Activated naive CD4-positive, alpha-beta T cell treated with anti-CD3 and anti-CD28 coated beads, Interleukin-2, amount 50 U/mL, for 24 hours (primary cell): ENCODE results near the gene PSMG1.
"Not testable (repeated sequence)": the region's sequence is repeated elsewhere in the genome, so short reads cannot be mapped to it uniquely, and the experiment has no call there.

Experiments
- H3K27ac Mint-ChIP-seq: one replicate; pipeline ENCODE4 v1.8.0; 2021; ENCODE audit warnings: mild to moderate bottlenecking, mixed read lengths
- H3K27me3 Mint-ChIP-seq: one replicate; pipeline ENCODE4 v1.8.0; 2021; ENCODE audit warnings: mixed read lengths
- H3K36me3 Mint-ChIP-seq: one replicate; pipeline ENCODE4 v1.8.0; 2021; ENCODE audit warnings: mixed read lengths
- H3K4me1 Mint-ChIP-seq: one replicate; pipeline ENCODE4 v1.8.0; 2021; ENCODE audit warnings: mixed read lengths
- H3K4me3 Mint-ChIP-seq: one replicate; pipeline ENCODE4 v1.8.0; 2021; ENCODE audit warnings: mild to moderate bottlenecking, mixed read lengths
- H3K9me3 Mint-ChIP-seq: one replicate; pipeline ENCODE4 v1.8.0; 2021; ENCODE audit warnings: mixed read lengths

Gene PSMG1, protein sequence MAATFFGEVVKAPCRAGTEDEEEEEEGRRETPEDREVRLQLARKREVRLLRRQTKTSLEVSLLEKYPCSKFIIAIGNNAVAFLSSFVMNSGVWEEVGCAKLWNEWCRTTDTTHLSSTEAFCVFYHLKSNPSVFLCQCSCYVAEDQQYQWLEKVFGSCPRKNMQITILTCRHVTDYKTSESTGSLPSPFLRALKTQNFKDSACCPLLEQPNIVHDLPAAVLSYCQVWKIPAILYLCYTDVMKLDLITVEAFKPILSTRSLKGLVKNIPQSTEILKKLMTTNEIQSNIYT

DNA sequence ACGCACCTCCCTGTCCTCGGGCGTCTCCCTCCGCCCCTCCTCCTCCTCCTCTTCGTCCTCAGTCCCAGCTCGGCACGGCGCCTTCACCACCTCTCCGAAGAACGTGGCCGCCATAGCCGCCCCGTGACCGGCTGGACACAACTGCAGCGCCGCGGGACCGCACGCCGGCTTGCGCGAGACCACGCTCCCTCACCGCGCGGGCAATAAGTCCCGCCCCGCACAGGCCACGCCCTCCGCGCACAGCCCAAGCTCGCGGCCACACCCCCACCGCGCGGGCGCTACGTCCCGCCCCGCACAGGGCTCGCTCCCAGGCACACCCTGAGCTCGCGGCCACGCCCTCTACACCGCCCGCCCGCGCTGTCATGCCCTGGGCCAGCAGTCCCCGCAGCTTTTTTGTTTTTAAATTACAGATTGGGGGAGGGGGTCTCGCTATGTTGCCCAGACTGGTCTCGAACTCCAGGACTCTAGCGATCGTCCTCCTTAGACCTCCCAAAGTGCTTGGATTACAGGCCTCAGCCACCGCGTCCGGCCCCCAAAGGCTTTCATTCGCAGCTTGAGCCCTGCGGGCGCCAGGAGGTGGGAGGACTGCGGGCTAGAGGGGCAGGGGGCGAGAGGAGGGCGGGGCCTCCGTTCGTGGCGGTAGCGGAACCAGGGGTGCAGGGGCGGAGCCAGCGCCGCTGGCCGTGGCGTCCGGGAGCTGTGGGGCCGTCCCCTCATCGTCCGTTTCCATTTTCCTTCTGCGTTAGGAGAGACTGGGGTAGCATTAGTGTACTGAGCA, at the start of gene PSMG1:
Gene PSMG1, minus strand, starts transcription at position 180 of the 778 bp plus-strand sequence. Its CDS starts 66 bp downstream, at position 114.
- no peaks in the 10 kb centered on the region for H3K9me3 Mint-ChIP-seq
- peaks cover 7% of the 10 kb centered on the region for H3K36me3 Mint-ChIP-seq
- H3K4me3 Mint-ChIP-seq = peak within 1 kb of the TSS; percentile 98
- H3K27ac Mint-ChIP-seq = peak within 1 kb of the TSS; percentile 100
- H3K4me1 Mint-ChIP-seq = peaks cover 69% of the 10 kb centered on the region
- no peaks in the 10 kb centered on the region for H3K27me3 Mint-ChIP-seq

DNA sequence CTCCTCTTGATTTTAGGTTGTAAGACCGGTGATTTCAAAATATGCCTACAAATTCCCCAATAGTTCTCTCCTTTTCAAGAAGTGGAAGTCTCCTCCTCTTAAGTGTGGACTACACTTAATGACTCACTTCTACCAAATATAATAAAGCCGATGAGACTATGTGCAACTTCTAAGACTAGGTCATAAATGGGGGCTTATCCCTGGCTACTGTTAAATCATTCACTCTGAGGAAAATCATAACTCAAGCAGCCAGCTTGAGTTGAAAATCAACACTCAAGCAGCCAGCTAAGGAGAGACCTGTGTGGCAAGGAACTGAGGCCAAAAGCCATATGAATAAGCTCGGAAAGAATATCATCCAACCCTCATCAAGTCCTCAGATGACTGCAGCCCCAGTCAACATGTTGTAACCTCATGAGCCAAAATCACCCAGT, 49.6 kb upstream of the PSMG1 start:
- Mint-ChIP-seq H3K4me1 (peaks cover 16% of the 10 kb centered on the region), H3K4me3 (no peak overlapping the region), H3K27ac (peak overlapping the region; percentile 30), H3K36me3 (peaks cover 17% of the 10 kb centered on the region), H3K9me3 (no peaks in the 10 kb centered on the region), H3K27me3 (no peaks in the 10 kb centered on the region)

DNA sequence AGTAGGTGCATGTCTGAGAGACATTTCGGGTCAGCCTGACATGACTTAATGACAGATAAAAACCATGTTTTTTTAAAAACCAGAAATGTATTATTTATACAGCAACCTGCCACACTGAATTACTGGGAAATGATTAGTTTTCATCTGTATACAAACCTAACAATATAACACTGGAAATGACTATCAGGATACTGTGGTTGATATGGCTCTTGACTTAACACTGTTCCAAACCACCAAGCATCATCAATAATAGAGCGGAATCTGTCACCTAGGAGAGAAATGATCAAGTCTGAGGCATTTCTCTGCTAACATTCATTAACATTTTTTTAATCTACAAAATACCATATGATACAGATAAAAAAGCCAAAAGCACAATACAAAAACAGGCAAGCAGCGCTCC, 41.7 kb upstream of the PSMG1 start:
- peaks cover 26% of the 10 kb centered on the region for H3K36me3 Mint-ChIP-seq
- H3K4me1 Mint-ChIP-seq = peaks cover 15% of the 10 kb centered on the region
- H3K9me3 Mint-ChIP-seq = no peaks in the 10 kb centered on the region
- no peak overlapping the region for H3K4me3 Mint-ChIP-seq
- peak overlapping the region; percentile 32 for H3K27ac Mint-ChIP-seq
- no peaks in the 10 kb centered on the region for H3K27me3 Mint-ChIP-seq

DNA sequence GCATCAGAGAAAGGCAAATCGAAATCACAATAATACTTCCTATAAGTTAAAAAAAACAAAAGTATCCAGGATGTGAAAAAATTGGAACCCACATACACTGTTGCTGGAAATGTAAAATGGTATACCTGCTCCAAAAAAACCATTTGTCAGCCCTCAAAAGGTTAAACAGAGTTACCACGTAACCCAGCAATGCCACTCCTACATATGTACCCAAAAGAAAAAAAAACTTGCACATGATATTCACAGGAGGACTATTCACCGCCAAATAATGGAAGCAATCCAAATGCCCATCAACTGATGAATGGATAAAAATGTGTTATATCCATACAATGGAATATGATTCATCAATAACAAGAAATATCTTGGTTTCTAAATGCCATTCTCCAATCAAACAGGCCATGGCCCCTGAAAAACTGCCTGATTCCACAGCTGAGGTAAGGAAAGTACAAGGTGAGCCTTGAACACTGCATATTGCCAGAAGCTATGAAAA, 38.8 kb upstream of the PSMG1 start:
- Mint-ChIP-seq H3K4me1 (peaks cover 21% of the 10 kb centered on the region), H3K27ac (peak overlapping the region; percentile 46), H3K36me3 (peaks cover 26% of the 10 kb centered on the region), H3K27me3 (no peaks in the 10 kb centered on the region), H3K9me3 (no peaks in the 10 kb centered on the region), H3K4me3 (no peak overlapping the region)

DNA sequence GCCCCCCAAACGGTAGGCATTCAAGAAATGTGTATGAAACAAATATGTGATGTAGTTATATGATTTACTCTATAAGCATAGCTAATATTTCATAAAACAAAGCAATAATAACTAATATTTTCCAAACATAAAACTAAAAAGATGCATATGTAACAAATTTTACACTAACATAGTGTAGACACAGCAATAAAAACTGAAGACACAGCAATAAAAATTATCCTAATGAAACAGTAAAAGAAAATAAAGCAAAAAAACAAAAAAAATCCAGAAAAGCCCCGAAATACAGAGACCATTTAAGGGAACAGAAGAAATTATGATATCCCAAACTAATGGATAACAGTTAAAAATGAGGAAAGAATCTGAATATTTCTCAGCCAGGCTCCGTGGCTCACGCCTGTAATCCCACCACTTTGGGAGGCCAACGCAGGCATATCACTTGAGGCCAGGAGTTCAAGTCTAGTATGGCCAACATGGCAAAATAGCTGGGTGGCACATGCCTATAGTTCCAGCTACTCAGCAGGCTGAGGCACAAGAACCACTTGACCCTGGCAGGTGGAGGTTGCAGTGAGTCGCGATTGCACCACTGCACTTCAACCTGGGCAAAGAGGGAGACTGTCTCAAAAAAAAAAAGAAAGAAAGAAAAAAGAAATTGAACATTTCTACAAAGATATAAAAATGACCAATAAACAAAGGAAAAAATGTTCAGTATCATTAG, 38.2 kb upstream of the PSMG1 start:
- Mint-ChIP-seq H3K27ac (no peak overlapping the region), H3K27me3 (no peaks in the 10 kb centered on the region), H3K36me3 (peaks cover 25% of the 10 kb centered on the region), H3K4me1 (peaks cover 18% of the 10 kb centered on the region), H3K9me3 (no peaks in the 10 kb centered on the region), H3K4me3 (no peak overlapping the region)

DNA sequence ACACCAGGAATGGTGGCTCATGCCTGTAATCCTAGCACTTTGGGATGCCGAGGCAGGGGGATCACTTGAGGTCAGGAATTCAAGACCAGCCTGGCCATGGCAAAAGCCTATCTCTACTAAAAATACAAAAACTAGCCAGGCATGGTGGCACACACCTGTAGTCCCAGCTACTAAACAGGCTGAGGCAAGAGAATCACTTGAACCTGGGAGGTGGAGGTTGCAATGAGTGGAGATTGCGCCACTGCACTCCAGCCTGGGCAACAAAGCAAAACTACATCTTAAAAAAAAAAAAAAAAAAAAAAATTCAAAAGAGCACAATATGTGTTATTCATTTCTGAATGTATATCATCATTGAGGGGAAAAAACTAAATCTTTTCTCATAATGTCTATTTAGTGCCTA, 37.6 kb upstream of the PSMG1 start:
- not testable (repeated sequence) for H3K4me3 Mint-ChIP-seq, H3K27me3 Mint-ChIP-seq, H3K27ac Mint-ChIP-seq, H3K9me3 Mint-ChIP-seq
- peaks cover 18% of the 10 kb centered on the region for H3K4me1 Mint-ChIP-seq
- peaks cover 25% of the 10 kb centered on the region for H3K36me3 Mint-ChIP-seq

DNA sequence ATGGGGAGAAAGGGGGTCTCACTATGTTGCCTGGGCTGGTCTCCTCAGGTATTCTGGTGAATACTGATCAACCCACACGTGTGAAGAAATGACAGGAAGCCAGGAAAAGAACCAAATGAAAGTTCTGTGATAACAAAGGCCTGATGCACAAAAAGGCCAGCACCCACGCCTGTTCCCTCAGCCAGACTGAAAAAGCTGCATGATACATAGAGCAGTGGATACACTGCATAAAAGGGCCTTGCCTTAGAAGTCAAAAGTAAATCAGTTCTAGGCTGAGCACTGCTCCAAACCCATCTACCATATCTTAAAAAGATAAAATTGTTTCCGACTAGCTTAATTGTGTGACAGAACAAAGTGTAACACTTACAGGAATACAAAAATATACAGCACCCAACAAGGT, 36.9 kb upstream of the PSMG1 start:
- Mint-ChIP-seq H3K27me3 (no peaks in the 10 kb centered on the region), H3K4me3 (no peak overlapping the region), H3K9me3 (no peaks in the 10 kb centered on the region), H3K27ac (no peak overlapping the region), H3K4me1 (peaks cover 18% of the 10 kb centered on the region), H3K36me3 (peaks cover 25% of the 10 kb centered on the region)

DNA sequence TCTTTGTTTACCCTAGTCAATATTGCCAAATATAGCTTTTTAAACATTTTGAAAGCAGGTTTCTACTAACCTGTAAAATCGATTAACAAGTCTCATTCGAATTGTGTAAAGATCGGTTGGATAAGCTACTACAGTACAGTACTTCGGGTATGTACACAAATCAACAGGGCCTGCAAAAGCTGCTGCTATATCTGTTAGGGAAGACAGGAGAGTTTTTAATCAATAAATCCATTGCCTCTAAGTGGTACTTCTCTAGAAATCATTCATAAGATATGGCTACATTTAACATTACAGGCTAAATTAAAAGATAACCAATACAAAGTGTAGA, 34.8 kb upstream of the PSMG1 start:
- Mint-ChIP-seq H3K4me1 (peaks cover 18% of the 10 kb centered on the region), H3K9me3 (no peaks in the 10 kb centered on the region), H3K36me3 (peaks cover 16% of the 10 kb centered on the region), H3K27ac (no peak overlapping the region), H3K27me3 (no peaks in the 10 kb centered on the region), H3K4me3 (no peak overlapping the region)

DNA sequence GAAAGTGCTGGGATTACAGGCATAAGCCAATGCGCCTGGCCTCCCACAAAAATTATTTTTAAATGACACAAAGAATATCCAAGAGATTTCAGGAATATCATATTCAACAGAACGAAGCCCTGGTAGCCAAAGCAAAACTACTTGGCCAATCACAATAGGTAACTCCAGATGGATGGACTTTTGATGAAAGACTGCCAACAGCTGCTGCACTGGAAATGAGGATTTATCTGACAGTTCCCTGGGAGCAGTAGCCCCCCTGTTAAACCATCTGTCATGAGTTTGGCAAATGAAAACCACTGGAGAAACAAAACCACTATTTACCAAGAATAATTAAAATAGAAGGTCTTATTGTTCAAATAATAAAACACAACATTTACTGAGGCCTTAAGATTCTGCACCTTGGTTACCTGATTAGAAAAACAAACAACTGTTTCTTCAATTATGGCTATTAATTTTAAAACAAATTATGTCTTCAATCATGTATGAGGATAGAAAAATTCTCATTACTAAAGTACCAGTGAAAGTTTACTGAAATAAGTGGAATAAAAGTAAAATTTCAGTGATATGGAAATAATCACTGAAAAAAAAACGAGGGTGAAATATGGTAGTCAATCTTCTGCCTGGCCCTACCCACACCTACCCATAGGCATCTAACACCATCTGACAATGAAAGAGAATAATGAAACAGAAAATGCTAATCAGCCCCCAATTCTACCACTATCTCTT, 34.3 kb upstream of the PSMG1 start:
- Mint-ChIP-seq H3K27ac (no peak overlapping the region), H3K4me3 (no peak overlapping the region), H3K9me3 (no peaks in the 10 kb centered on the region), H3K27me3 (no peaks in the 10 kb centered on the region), H3K4me1 (peaks cover 14% of the 10 kb centered on the region), H3K36me3 (peaks cover 13% of the 10 kb centered on the region)

DNA sequence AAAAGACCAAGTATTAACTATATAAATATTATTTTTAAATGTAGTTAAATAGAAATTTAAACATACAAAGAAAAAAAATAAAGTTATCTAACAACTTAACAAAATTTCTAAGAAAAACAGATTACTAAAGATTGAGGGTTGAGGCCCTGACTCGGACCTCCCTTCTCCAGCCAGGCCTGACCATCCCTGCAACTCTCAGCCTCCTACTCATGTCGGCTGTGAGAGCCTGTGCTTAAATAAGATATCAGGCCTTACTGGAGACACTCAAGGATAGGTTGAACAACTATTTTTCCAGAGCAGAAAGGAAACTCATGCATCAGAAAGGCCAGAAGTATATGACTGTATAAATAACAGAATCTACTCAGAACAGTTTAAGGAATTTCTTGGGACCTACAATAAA, 33.0 kb upstream of the PSMG1 start:
- Mint-ChIP-seq H3K4me3 (no peak overlapping the region), H3K4me1 (peaks cover 20% of the 10 kb centered on the region), H3K9me3 (no peaks in the 10 kb centered on the region), H3K36me3 (peaks cover 18% of the 10 kb centered on the region), H3K27me3 (no peaks in the 10 kb centered on the region), H3K27ac (peak overlapping the region; percentile 68)

DNA sequence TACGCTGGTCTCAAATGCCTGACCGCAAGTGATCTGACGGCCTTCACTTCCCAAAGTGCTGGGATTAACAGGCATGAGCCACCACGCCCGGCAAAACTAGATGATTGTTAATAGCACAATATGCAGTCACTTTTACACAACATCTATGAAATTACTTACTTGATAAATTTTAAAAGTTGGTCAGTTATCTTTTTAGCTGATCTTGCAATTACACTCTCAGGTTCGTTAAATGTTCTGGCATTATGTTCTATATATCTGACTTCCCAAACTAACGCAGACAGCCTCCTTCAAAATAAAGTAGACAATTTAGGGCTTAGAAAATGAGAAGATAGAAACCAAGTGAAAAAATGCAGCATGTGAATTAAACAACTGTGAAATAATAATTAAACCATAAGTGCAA, 31.8 kb upstream of the PSMG1 start:
- Mint-ChIP-seq H3K4me3 (no peak overlapping the region), H3K27ac (no peak overlapping the region), H3K9me3 (no peaks in the 10 kb centered on the region), H3K4me1 (peaks cover 27% of the 10 kb centered on the region), H3K36me3 (peaks cover 24% of the 10 kb centered on the region), H3K27me3 (no peaks in the 10 kb centered on the region)

DNA sequence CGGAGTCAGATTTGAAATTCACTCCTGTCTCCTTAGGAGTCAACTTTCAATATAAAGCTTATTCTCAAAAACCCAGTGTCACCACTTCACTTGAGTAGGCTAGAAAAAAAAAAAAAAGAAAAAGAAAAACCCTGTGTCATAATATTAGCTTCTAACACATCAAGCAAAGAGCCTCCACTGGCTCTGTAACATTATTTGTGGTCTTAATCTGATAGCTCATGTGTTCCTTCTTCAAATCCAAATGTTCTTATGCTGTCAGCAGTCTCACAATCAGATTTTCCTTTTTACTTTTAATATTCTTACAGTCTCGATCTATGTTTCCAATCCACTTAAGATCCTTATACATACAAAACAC, 26.1 kb upstream of the PSMG1 start:
- Mint-ChIP-seq H3K9me3 (no peaks in the 10 kb centered on the region), H3K4me3 (peak overlapping the region; percentile 24), H3K36me3 (peaks cover 26% of the 10 kb centered on the region), H3K4me1 (peaks cover 44% of the 10 kb centered on the region), H3K27ac (peak overlapping the region; percentile 89), H3K27me3 (no peaks in the 10 kb centered on the region)

DNA sequence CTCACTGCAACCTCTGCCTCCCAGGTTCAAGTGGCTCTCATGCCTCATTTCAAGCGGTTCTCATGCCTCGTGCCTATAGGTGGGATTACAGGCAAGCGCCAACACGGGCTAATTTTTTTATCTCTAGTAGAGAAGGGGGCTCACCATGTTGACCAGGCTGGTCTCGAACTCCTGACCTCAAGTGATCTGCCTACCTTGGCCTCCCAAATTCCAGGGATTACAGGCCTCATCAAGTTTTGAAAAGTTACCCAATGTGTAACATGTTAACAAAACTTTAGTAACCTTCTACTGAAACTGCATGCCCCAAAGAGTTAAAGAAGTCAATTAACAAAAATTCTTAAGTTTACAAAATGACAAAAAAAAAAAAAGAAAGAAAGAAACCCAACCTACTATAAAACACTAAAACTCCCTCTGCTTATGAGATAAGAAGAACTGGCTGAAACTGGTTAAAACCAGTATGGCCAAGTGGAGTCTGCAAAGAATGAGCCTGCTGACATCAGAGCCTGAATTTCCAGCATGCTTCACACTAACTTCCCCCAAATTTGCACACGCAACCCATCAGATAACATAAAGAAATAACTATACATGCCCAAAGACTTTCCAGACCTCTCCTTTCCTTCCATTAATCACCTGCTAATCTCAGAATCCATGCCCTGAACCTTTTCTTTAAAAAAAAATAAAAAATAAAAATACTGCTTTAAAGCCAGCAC, 25.5 kb upstream of the PSMG1 start:
- Mint-ChIP-seq H3K27ac (peak overlapping the region; percentile 92), H3K4me3 (no peak overlapping the region), H3K36me3 (peaks cover 26% of the 10 kb centered on the region), H3K9me3 (no peaks in the 10 kb centered on the region), H3K27me3 (no peaks in the 10 kb centered on the region), H3K4me1 (peaks cover 44% of the 10 kb centered on the region)

DNA sequence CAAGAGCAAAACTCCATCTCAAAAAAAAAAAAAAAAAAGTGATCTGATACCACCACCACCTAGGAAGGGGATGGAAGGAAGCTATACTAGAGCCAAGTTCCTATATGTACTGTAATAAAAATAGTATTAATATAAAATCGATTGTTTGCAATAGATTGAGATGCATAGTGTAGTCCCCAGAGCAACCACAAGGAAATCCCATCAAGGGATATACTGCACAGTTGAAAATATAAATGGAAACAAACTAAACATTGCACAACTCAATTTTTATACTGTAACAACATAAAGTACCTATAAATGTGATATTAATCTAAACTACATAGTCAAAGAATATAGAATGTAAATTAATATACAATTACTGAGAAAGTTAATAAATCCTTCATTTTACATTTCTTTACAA, 20.9 kb upstream of the PSMG1 start:
- no peak overlapping the region for H3K4me3 Mint-ChIP-seq
- H3K9me3 Mint-ChIP-seq = no peaks in the 10 kb centered on the region
- no peaks in the 10 kb centered on the region for H3K27me3 Mint-ChIP-seq
- H3K4me1 Mint-ChIP-seq = peaks cover 13% of the 10 kb centered on the region
- H3K27ac Mint-ChIP-seq = no peak overlapping the region
- H3K36me3 Mint-ChIP-seq = peaks cover 19% of the 10 kb centered on the region

DNA sequence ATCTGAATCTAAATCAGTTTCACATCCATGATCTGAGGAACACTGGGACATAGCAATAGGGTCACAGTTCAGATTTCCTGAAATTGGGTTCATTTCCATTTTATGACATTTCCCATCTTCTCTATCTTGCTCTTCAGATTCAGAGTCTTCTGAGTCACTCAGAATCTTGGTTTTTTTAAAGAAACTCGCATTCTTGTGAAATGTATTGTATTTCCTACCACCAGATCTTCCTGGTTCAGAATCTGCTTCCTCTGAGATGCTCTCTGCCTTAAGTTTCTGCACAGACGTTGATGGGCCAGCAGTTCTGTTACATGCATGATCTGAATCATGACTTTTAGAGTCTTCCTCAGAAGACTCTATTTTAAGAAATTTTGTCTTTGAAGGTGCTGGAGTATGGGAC, 15.5 kb upstream of the PSMG1 start:
- Mint-ChIP-seq H3K4me1 (peaks cover 34% of the 10 kb centered on the region), H3K27me3 (no peaks in the 10 kb centered on the region), H3K9me3 (no peaks in the 10 kb centered on the region), H3K36me3 (peaks cover 33% of the 10 kb centered on the region), H3K4me3 (no peak overlapping the region), H3K27ac (no peak overlapping the region)
